Skin of body (tissue), 2 donors: ENCODE results near the gene KRTAP12-3. TPM values are rescaled to one million over a fixed set of nuclear protein-coding genes. Genes with fewer than 3 reads are reported as not detected.
"Not testable (repeated sequence)": the region's sequence is repeated elsewhere in the genome, so short reads cannot be mapped to it uniquely, and the experiment has no call there.

Experiments
- DNase-seq: peaks from one replicate; lab custom pipeline; 2025; lab: John Stamatoyannopoulos, UW
- total RNA-seq: library from RNA; depleted of rRNA; stranded (reverse); fragments of >200 nt; gene quantifications from one replicate; pipeline ENCODE4 v1.2.3, GENCODE V29; 2014

The KRTAP12-3 gene
- total RNA-seq, 1 donor from 2014 or later, result not detected

GRCh38 chr21:44650265-44650972 lies 7.3 kb upstream of the KRTAP12-3 start:
- DNase-seq, result no peak

DNA sequence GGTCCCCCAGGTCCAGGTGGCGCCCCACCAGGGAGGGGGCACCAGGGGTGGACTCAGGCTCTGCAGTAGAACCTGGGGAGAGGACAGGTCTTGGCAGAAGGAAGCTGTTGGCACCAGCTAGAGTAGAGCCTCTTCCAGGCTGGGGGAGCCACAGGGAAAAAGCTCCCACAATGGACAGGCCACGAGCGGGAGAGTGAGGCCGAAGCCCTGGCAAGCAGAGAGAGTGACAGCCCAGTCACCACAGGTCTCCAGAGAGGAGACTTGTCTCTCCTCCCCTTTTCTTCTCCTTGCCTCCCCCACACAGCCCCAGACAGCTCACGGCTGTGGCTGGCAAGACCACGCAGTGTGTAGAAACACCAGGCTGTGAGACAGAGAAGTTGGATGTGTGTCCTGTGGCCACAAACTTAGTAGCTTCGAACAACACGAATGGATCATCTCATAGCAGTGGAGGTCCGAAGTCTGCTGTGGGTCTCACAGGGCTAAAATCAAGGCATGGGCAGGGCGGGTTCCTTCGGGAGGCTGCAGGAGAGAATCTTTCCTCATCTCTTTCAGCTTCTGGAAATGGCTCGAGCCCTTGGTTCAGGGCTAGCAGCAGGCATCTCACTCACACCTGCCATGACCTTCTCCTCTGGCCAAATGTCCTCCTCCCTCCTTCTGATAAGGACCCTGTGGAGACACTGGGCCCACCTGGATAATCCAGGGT lies 6.6 kb upstream of the KRTAP12-3 start:
- no peak for DNase-seq

DNA sequence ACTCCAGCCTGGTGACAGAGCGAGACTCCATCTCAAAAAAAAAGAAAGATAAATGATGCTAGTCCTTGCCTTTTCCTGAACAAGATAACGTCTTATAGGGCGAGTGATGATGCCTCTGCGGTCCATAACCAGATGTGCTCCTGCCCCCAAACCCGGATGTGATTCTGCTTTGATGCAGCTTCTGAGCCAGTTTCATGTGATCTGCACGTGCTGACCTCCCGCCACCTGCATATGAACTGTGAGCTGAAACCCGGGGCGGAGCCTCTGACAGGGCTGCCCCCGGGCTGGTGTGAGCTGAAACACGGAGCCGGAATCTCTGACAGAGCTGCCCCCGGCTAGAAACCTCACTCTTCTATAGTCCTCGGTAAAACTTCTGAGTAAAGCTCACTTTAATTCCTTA lies 4.6 kb upstream of the KRTAP12-3 start:
- no peak for DNase-seq

DNA sequence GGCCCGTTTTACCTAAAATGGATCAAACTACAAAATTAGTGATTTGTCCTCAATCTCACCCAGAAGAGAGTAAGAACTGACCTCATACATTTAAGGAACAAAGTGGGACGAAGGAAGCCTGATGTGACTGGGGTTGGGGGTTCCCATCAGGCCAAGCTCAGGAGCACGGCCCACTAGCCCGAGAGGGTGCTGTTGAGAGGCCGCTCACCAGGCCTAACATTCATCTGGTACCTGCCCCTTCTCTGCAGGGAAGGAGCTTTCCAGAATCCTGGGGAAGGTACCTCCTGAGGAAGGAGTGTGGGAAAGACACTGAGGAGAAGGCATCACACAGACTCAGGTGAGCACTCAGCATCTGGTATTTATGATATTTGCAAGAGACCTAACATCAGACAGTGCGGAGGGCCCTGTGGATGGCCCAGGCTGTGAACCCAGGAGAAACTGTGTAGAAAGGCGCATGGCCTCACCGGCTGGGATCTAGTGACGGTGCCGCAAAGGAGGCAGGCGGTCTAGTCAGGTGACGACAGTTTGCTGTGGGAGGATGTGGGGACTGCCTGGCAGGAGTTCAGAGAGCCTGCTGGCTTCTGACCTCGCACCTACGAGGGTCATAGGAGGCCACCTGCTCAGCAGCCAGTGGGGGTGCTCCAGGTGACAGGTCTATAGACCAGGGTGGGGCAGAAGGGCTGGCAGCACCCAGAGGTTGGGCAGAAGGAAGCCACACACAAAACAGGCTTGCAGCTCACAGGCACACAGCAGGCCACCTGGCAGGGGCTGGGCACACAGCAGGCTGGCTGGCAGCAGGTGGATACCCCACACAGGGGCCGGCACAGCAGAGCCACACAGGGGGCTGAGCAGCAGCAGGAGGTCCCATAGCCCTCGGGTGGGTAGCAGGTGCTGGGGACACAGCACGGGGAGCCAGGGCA lies 3.8 kb upstream of the KRTAP12-3 start:
- DNase-seq, result no peak

DNA sequence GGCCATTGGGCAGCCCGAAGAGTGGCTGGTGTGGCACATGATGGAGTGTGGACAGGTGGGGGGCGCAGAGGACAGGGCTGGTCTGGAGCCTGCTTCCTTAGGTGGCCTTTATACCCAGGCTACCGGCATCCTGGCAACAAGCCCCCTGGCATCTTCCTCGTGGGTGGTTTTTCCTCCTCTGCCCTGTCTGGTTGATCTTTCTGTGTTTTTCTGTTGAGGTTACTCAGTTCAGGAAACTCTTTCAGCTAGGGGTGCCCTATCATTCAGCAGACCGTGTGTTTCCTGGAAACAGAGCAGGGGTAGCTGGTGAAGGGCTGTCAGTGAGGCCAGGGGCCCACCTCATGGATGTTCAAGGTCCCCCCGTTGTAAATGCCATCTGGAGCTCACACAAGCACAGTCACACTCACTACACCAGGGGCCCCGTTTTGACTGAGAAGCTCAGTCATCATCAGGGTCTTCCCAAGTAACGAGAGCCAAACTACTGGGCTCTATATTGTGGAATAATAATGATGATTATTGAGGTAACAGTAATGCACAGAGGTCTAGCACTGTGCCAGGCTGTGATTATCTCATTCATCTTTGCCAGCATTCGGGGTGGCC lies 3.1 kb upstream of the KRTAP12-3 start, which contains the start of gene KRTAP12-4:
Gene KRTAP12-4 (minus strand): TSS at position 84 of the 600 bp plus-strand sequence. CDS start 45 bp downstream, at position 39.
- no peak for DNase-seq

DNA sequence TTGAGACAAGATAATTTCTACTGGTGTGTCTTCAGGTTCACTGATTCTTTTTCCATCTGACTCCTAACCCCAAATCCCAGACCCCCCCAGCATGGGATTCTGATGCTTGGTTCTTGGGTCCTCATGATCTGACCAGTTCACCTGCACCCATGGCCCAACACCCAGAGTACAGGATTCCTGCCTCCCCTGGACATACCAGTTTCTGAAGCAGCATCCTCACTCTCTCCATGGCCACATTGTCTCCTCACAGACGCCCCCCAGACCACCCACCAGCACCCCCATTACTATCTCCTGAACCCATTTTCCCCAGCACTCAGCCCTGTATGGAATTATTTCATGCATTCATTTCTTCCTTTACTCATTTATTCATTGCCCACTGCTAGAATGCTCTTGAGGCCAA lies 864 bp upstream of the KRTAP12-3 start:
- DNase-seq, result no peak

GRCh38 chr21:44658541-44658910 lies 794 bp downstream of the KRTAP12-3 start:
- no peak for DNase-seq

- no peak for DNase-seq
Observed at GRCh38 chr21:44658913-44659595, 1.3 kb downstream of the KRTAP12-3 start.

DNA sequence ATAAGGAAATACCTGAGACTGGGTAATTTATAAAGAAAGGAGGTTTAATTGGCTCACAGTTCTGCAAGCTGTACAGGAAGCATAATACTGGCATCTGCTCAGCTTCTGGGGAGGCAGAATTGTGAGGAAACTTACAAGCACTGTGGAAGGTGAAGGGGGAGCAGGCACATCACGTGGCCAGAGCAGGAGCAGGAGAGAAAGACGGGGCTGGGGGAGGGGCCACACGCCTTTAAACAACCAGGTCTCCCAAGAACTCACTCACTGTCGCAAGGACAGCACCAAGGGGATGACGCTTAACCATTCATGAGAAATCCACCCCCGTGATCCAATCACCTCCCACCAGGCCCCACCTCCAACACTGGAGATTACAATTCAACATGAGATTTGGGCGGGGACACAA lies 3.8 kb downstream of the KRTAP12-3 start:
- DNase-seq, result not testable (repeated sequence)

- no peak for DNase-seq
Observed at GRCh38 chr21:44664691-44665090, 7.0 kb downstream of the KRTAP12-3 start.

GRCh38 chr21:44666401-44667320 lies 8.9 kb downstream of the KRTAP12-3 start, which contains the start of gene KRTAP12-2:
Gene KRTAP12-2, minus strand, starts transcription at chr21:44666927. Its CDS starts 41 bp downstream, at chr21:44666886.
- DNase-seq, result no peak

DNA sequence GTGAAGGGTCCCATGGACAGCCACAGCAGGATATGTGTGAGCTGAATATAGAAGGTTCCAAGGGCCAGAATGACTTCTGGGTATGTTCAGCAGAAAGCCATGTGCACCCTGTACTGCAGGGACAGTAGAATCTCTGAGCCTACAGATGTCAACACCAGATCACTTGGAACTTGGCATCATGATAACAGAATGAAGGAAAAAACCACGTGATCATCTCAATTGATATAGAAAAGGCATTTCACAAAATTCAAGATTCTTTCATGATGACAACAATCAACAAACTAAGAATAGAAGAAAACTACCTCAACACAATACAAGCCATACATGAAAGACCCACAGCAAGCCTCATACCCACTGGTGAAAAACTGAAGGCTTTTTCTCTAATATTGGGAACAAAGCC lies 9.9 kb downstream of the KRTAP12-3 start:
- DNase-seq, result no peak

DNA sequence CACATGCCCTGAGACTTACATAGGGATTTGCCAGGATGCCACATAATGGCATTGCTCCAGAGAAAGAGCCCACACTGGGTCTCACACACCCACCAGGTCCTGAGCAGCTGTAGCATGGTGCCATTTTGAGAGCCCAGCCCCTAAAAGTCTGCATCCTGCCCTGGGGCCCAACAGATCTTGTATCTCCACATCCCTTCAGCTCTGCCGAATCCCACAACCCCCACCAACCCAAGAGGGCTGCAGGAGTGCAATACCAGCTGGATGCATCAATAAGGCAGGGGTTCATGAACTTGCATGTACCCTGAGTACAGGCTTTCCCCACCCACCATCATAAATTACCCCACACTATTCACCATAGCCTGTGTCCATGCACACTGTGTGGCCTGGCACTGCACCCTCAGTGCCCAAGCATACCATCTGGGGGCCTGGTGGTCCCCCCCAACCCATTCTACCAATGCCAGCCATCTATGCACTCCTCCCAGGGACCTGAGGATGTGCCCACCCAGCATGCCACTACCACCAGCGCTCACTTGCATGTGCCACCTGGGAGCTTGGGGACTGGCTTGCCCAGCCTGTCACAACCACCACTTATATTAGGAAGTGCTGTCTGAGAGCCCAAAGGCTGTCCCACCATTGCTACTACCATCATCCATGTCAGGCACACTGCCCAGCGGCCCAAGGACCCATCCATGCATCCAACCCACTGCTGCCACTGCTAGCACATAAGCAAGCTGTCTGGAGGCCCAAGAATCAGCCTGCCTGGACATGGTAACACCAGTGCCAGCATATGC lies 13.1 kb downstream of the KRTAP12-3 start:
- no peak for DNase-seq

DNA sequence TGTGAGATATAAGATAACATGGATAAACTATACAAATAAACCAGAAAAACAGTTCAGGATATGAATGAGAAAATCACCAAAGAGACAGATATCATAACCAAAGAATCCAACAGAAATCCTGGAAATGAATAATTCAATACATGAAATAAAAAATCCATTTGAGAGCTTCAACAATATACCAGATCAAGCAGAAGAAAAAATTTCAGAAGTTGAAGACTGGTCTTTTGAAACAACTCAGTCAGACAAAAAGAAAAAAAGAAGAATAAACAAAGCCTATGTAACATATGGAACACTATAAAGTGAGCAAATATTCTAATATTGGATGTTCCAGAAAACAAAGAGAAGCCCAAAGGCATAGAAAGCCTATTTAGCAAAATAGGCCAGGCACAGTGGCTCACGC lies 14.2 kb downstream of the KRTAP12-3 start:
- no peak for DNase-seq

DNA sequence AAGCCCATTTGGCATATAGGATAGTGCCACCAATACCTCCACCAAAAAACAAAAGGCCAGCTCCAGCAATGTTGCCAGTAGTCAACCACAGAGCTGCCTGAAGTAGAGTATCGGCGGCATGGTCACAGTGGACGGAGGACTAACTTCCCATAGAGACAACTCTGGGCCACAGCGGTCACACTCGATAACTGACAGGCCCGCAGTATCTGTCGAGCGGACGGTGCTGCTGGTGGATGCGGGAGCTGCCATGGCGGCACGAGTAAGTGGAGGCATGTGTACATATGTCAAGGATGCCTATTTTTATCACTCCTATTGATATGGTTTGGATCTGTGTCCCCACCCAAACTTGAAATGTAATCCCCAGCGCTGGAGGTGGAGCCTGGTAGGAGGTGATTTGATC lies 20.1 kb downstream of the KRTAP12-3 start:
- no peak for DNase-seq

DNA sequence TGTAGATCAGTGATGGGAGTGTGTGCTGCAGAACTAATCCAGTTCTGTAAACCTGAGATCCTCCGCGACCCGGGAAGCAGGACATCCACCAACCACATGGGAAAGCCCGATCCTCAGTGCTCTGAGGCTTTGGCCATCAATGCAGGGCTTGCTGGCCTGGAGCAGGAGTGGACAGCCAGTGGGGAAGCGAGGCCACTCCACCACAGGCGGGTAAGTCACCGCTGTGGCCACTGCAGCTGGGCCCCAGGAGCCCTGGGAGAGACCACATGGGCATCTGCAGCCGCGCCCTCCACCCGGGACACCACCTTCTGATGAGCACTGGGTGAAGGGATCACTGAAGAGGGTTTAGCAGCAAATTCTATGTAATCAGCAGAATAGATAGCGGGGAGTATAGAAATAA lies 23.4 kb downstream of the KRTAP12-3 start:
- DNase-seq, result no peak

DNA sequence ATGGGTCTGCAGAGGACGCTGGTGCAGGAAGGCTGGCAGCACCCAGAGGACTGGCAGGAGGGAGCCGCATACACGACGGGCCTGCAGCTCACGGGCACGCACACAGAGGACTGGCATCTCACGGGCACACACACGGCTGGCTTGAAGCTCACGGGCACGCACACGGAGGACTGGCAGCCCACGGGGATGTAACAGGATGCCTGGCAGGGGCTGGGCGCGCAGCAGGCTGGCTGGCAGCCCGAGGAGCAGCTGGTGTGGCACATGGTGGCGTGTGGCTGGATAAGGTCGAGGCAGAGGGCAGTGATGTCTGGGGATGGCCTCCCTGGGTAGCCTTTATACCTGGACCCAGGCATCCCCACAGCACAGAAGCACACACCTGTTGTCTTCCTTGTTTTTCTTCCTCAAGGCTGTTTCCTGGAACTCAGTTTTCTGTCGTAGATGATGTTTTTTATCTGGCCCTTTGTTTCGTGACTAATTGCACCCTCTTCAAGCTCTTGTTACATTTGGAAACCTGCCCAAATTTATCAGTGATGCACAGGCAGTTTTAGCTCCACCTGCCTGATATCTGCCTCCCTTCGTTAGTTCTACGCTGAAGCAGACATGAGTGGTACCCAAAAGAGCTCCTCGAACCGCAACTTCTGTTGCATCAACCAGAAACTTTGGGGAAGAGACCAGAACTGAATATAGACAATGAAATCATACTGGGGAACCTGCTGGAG lies 24.3 kb downstream of the KRTAP12-3 start, which contains the start of gene KRTAP12-1:
Gene KRTAP12-1 (minus strand): TSS at position 303 of the 719 bp plus-strand sequence. CDS start 40 bp downstream, at position 263.
- no peak for DNase-seq

DNA sequence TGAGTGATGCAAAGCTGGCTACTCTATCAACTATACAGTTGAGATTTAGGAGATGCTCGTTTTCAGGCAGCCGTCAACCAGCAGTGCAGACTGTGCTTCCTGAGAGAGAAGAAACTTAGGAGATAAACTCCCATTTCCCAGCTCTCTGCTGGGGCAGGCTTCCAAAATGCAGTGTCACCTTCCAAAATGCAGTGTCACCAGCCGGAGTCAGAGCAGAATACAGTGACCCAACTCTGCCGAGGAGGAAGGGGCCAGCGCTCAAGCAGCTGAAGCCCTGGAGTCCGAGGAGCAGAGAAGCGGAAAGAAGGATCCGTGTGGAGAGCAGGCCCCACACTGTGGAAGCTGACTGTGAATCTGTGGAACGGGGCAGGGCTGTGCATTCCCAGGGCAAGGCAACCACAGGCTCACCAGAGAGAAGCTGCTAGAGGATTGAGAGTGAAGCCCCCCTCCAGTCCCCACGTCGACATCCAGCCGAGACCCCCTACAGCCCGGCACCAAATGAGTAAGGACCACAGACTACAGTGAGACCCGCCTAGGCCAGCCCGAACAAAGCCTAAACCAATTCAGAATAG lies 24.9 kb downstream of the KRTAP12-3 start:
- DNase-seq, result no peak
